EH (cell line): Measurements from ENCODE around the gene RCC1.
"Not testable (repeated sequence)": the region's sequence is repeated elsewhere in the genome, so short reads cannot be mapped to it uniquely, and the experiment has no call there.

Experiments
- DNase-seq: peaks from one replicate; pipeline ENCODE4 v3.0.0-alpha.2; 2015; ENCODE audit warnings: low read depth

RCC1 gene

GRCh38 chr1:28505406-28506187 is at the start of gene RCC1:
RCC1 (plus strand) TSS chr1:28506043; CDS start chr1:28529867, 23,824 bp downstream.
- DNase-seq = peak; percentile 99

DNA sequence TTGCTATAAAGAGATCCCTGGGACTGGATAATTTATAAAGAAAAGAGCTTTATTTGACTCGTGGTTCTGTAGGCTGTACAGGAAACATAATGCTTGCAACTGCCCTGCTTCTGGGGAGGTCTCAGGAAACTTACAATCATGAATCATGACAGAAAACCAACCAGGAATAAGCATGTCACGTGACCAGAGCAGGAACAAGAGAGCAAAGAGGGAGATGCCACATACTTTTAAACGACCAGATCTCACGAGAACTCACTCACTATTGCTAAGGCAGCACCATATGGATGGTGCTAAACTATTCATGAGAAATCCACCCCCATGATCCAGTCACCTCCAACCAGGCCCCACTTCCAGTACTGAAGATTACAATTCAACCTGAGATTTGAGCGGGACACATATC is 49.8 kb upstream of the RCC1 start:
- DNase-seq = peak; percentile 87

- no peak for DNase-seq
These were observed 48.2 kb upstream of the RCC1 start for GRCh38 chr1:28457678-28458077.

GRCh38 chr1:28458237-28459228 is 47.3 kb upstream of the RCC1 start:
- peak; percentile 64 for DNase-seq

GRCh38 chr1:28466226-28466778 is 39.5 kb upstream of the RCC1 start:
- DNase-seq = no peak

GRCh38 chr1:28470146-28470545 is 35.7 kb upstream of the RCC1 start:
- no peak for DNase-seq

GRCh38 chr1:28479497-28479896 is 26.3 kb upstream of the RCC1 start:
- not testable (repeated sequence) for DNase-seq

DNA sequence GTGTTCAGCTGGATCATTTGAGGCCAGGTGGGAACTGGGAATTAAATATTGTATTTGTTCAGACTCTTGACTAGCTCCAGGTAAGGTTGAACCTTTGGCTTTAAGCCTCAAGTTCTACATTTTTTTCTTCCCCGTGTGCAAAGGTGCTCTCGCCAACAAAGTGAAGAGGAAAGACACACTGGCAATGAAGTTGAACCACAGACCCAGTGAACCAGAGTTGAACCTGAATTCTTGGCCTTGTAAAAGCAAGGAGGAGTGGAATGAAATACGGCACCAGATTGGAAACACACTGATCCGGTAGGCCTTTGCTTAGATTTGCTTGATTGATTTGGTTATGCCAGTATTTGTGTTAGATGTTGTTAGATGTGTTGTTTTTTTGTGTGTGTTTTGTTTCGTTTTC is 25.5 kb upstream of the RCC1 start:
- DNase-seq = no peak

DNA sequence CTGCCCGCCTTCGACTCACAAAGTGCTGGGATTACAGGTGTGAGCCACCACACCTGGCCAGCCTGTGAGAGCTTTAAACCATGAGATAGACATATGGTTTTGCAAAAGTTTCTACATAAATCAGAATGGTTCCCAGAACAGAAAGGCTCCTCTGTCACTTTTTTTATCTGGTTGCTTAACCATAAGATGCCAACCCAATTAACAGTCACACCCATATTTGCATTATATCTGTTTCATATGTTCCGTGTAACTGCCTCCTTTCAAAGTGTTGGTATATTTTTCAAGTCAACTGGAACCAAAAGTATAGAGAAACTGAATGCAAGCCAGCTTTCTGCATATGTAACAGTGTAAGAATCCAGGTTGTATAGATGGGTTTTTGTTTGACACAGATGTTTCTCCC is 23.7 kb upstream of the RCC1 start:
- DNase-seq = no peak

- DNase-seq = no peak
These were observed 23.1 kb upstream of the RCC1 start for GRCh38 chr1:28482702-28483101.

- DNase-seq = no peak
These were observed 11.1 kb upstream of the RCC1 start for GRCh38 chr1:28494737-28495136.

DNA sequence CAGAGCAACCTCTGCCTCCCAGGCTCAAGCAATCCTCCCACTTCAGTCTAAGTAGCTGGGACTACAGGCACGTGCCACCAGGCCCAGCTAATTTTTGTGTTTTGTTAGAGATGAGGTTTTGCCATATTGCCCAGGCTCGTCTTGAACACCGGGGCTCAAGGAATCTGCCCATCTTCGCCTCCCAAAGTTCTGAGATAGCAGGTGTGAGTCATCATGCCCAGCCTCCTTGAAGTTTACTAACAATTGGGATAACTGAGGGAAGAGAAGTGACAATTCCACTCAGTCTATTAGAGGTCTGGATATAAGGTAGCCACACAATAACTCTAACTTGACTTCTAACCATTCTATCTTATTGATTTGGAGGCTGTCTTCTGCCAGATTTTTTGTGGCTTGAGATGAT is 6.3 kb upstream of the RCC1 start:
- DNase-seq = no peak

DNA sequence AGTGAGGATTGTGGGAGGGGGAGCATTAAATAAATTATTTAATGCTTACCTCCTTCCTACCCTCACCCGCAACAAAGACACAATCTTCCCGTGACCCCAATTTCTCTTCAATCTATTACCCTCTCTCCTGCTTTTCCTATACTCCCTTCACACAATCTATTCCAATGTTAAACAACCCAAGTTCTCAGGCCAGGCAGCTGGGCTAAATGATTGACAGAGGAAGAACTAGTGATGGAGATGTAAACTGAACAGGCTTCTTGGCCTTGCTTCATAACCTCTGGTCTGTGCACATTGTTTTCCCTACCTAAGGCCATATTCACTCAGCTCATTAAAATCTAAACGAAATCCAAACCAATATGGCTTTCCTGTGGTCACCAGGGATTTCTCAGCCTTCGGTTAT is 3.9 kb upstream of the RCC1 start:
- DNase-seq = no peak

GRCh38 chr1:28503117-28503516 is 2.7 kb upstream of the RCC1 start:
- DNase-seq = no peak

- DNase-seq = no peak
These were observed 1.0 kb downstream of the RCC1 start for GRCh38 chr1:28506907-28507246.

DNA sequence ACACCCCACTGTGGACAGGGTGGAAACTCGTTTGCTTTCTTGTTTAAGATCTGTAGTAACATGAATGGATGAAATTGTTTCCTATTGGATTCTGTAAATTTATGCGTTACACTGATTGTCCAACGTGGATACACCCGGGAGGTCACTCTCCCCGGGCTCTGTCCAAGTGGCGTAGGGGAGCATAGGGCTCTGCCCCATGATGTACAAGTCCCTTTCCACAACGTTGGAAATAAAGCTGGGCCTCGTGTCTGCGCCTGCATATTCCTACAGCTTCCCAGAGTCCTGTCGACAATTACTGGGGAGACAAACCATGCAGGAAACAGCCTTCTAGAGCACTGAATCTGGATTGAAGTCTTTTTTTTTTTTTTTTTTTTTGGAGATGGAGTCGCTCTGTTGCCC is 1.4 kb downstream of the RCC1 start:
- DNase-seq = peak; percentile 41

DNA sequence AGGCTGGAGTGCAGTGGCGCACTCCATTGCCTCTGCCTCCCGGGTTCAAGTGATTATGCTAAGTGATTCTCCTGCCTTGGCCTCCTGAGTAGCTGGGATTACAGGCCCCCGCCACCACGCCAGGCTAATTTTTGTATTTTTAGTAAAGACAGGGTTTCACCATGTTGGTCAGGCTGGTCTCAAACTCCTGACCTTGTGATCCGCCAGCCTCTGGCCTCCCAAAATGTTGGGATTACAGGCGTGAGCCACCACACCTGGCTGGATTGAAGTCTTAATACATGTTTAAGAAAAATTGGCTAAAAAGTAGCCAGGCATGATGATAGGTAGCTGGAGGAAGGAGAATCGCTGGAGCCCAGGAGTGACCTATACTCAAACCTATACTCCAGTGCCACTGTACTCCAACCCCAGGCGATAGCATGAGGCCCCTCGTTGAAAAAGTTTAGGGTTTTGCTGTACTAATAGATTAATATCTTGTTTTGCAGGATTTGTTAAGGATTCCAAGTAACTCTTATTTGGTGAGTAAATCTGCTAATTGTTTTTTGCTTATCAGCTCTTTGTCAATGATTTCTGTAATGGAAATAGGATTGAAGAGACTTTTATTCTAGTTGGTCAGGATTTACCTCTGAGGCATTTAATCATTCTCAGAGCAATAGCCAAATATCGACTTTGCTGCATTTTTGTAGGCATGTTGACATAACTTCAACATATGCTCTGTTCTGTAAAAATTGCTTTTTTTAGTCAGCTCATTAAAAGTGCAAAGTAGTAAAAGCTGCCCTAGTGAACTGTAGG is 2.0 kb downstream of the RCC1 start:
- DNase-seq = peak; percentile 19

- peak; percentile 57 for DNase-seq
These were observed 2.6 kb downstream of the RCC1 start for GRCh38 chr1:28508435-28508754.

GRCh38 chr1:28509705-28510272 is 3.9 kb downstream of the RCC1 start:
- peak; percentile 37 for DNase-seq

DNA sequence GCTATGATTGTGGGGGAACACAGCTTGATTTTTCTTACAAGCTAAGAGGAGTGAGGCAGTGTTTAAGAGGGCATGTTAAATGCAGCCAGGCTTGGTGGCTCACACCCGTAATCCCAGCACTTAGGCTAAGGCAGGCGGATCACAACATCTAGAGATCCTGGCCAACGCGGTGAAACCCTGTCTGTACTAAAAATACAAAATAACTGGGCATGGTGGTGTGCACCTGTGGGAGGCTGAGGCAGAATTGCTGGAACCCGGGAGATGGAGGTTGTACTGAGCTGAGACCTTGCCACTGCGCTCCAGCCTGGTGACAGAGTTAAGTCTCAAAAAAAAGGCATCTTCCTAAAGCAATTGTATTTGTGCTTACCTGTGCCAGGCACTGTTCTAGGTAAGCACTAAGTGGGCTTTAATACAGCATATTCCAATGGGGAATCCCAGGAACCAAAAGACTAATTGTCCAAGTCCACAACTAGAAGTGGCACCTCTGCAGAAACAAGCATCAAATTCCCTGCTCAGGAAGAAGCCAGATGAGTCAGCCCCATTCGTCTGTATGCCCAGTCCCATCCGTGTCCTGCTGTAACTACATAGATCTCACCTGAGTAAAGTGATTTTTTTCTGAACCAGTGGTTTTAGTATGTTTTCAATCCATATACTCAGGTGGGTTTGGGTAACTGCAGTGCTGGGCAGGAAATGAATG is 4.6 kb downstream of the RCC1 start:
- DNase-seq = peak; percentile 63

DNA sequence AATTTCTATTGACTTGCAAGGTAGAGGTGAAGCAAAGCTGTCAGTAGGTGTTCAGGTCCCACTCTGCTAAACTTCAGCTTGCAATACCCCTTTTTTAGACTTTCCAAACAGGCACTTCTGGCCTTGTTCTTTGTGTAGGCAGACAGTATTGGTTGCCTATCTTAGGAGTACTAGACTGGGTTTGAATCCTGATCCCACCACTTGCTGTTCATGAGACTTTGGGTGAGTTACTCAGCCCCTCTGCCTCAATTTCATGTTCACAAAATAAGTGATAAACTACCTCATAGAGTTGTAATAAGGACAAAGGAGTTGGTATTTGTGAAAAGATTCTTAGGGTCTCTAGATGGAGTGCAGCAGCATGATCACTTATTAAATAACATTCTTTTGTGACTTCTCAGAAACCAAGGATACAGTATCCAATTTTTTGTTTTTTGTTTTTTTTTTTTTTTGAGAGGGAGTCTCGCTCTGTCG is 5.2 kb downstream of the RCC1 start:
- DNase-seq = peak; percentile 55
